ENCODE data around the gene TERT. TPM values are rescaled to one million over a fixed set of nuclear protein-coding genes. Genes with fewer than 3 reads are reported as not detected.

TERT gene
- total and polyA plus RNA-seq, 10 of the 15 experiments (the other 5 are each of a cell fraction or from before 2014, with no cell fraction given), result 0.08 to 21.5 (median 5.0) TPM

- H4K20me1 ChIP-seq (ENCODE audit: control insufficient read depth, insufficient read depth), result no peaks in the 10 kb centered on the region
- CTCF ChIA-PET, result no interaction called here
- peak; percentile 3; the same call in 2 of the 3 replicates for ATAC-seq
- peak overlapping the region; percentile 97 for H3K4me2 ChIP-seq (ENCODE audit: control insufficient read depth, insufficient read depth)
- intact Hi-C loops (cut with micrococcal nuclease; ENCODE audit: unreplicated experiment), result loop anchor here (10.0 kb wide), 1 partner anchor 478 kb away; the partner anchor contains the start of gene MRPL36
- H3K79me2 ChIP-seq (ENCODE audit: control insufficient read depth, insufficient read depth, low read length), result no peaks in the 10 kb centered on the region
- H3K9ac ChIP-seq (ENCODE audit: control insufficient read depth, insufficient read depth, low read length), result peak overlapping the region; percentile 38
- H3K9me3 ChIP-seq (replicated peaks; ENCODE audit: control insufficient read depth, insufficient read depth, low read length), result peaks cover 2% of the 10 kb centered on the region; the same call in 1 of the 3 replicates
- peak overlapping the region; percentile 79 for H3K27ac ChIP-seq (ENCODE audit: control insufficient read depth, insufficient read depth)
- peaks cover 11 to 27% of the 10 kb centered on the region in 2 experiments for H3K36me3 ChIP-seq (ENCODE audit: control insufficient read depth in 2 of 2, insufficient read depth in 2 of 2, low read length in 1 of 2)
- no peak for FAIRE-seq
- SMC1A ChIA-PET (ENCODE audit: uncharacterized antibody, unreplicated experiment), result interaction anchor here (0.7 to 1.9 kb wide), 8 partner anchors 10 to 34 kb away, joined by 3 to 8 read pairs (median 6); partner anchors contain the start of gene TERT
- TSS peak; percentile 64 for BruUV-seq (replicated peaks)
- in situ Hi-C loops (cut with MboI), result no loop called here
- no peak for DNase-seq (ENCODE audit: low read depth, low spot score)
- POLR2A ChIA-PET, result interaction anchor here (1.3 to 3.3 kb wide), 3 partner anchors 23 to 175 kb away, joined by 3 to 11 read pairs (median 3); partner anchors contain the start of gene CLPTM1L
- RAD21 ChIA-PET (ENCODE audit: unreplicated experiment), result interaction anchor here (1.2 to 2.0 kb wide), 5 partner anchors 10 to 176 kb away, joined by 3 to 7 read pairs (median 6); no protein-coding TSS in a partner anchor
- peak overlapping the region; percentile 40 for H3K4me3 ChIP-seq
- 18% methylated on average over 17 of the region's 17 CpGs for WGBS (ENCODE audit: insufficient coverage, insufficient replicate concordance, low lambda C conversion rate, missing lambda C conversion rate)
- H3K27me3 ChIP-seq (replicated peaks in 1 of 2; ENCODE audit: control insufficient read depth in 2 of 2, insufficient read depth in 2 of 2, low read length in 1 of 2), result no peaks in the 10 kb centered on the region
- H3K4me1 ChIP-seq (ENCODE audit: control insufficient read depth, insufficient read depth, low read length), result peaks cover 50% of the 10 kb centered on the region
- H2AFZ ChIP-seq (ENCODE audit: control insufficient read depth, low read depth, low read length), result no peak overlapping the region
- TF ChIP-seq YBX1 (IDR thresholded peaks at IDR 0.05), result no peak
- TF ChIP-seq E2F8 (IDR thresholded peaks at IDR 0.05; ENCODE audit: low read depth, partially characterized antibody), result no peak
- no peak for TF ChIP-seq MEF2B (IDR thresholded peaks at IDR 0.05; ENCODE audit: partially characterized antibody, poor library complexity, severe bottlenecking)
- TF ChIP-seq, protein P1, sequence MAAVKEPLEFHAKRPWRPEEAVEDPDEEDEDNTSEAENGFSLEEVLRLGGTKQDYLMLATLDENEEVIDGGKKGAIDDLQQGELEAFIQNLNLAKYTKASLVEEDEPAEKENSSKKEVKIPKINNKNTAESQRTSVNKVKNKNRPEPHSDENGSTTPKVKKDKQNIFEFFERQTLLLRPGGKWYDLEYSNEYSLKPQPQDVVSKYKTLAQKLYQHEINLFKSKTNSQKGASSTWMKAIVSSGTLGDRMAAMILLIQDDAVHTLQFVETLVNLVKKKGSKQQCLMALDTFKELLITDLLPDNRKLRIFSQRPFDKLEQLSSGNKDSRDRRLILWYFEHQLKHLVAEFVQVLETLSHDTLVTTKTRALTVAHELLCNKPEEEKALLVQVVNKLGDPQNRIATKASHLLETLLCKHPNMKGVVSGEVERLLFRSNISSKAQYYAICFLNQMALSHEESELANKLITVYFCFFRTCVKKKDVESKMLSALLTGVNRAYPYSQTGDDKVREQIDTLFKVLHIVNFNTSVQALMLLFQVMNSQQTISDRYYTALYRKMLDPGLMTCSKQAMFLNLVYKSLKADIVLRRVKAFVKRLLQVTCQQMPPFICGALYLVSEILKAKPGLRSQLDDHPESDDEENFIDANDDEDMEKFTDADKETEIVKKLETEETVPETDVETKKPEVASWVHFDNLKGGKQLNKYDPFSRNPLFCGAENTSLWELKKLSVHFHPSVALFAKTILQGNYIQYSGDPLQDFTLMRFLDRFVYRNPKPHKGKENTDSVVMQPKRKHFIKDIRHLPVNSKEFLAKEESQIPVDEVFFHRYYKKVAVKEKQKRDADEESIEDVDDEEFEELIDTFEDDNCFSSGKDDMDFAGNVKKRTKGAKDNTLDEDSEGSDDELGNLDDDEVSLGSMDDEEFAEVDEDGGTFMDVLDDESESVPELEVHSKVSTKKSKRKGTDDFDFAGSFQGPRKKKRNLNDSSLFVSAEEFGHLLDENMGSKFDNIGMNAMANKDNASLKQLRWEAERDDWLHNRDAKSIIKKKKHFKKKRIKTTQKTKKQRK (IDR thresholded peaks at IDR 0.05; ENCODE audit: low read depth, low read length), result no peak
- peak; percentile 83 for TF ChIP-seq BCL3 (IDR thresholded peaks at IDR 0.05; ENCODE audit: borderline replicate concordance, insufficient read depth, low read depth, low read length, poor library complexity, severe bottlenecking)
- TF ChIP-seq STAT3 (IDR thresholded peaks at IDR 0.05; ENCODE audit: low read depth, low read length), result no peak
- TF ChIP-seq, protein P2, sequence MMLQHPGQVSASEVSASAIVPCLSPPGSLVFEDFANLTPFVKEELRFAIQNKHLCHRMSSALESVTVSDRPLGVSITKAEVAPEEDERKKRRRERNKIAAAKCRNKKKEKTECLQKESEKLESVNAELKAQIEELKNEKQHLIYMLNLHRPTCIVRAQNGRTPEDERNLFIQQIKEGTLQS (IDR thresholded peaks at IDR 0.05; ENCODE audit: borderline replicate concordance, extremely low read depth, low read depth, low read length), result no peak
- no peak for TF ChIP-seq CEBPB (IDR thresholded peaks at IDR 0.05; ENCODE audit: borderline replicate concordance in 1 of 2, low read depth in 2 of 2, low read length in 2 of 2)
- no peak for TF ChIP-seq E4F1 (IDR thresholded peaks at IDR 0.05; ENCODE audit: borderline replicate concordance, partially characterized antibody)
Observed at GRCh38 chr5:1316588-1317340, 21.9 kb upstream of the TERT start.
